ENCODE results near the gene MLC1. TPM values are rescaled to one million over a fixed set of nuclear protein-coding genes. Genes with fewer than 3 reads are reported as not detected.

MLC1 gene
- total and polyA plus RNA-seq, 2 of the 4 experiments (the other 2 are of a cell fraction), result 0.10 TPM; not detected in 1

DNA sequence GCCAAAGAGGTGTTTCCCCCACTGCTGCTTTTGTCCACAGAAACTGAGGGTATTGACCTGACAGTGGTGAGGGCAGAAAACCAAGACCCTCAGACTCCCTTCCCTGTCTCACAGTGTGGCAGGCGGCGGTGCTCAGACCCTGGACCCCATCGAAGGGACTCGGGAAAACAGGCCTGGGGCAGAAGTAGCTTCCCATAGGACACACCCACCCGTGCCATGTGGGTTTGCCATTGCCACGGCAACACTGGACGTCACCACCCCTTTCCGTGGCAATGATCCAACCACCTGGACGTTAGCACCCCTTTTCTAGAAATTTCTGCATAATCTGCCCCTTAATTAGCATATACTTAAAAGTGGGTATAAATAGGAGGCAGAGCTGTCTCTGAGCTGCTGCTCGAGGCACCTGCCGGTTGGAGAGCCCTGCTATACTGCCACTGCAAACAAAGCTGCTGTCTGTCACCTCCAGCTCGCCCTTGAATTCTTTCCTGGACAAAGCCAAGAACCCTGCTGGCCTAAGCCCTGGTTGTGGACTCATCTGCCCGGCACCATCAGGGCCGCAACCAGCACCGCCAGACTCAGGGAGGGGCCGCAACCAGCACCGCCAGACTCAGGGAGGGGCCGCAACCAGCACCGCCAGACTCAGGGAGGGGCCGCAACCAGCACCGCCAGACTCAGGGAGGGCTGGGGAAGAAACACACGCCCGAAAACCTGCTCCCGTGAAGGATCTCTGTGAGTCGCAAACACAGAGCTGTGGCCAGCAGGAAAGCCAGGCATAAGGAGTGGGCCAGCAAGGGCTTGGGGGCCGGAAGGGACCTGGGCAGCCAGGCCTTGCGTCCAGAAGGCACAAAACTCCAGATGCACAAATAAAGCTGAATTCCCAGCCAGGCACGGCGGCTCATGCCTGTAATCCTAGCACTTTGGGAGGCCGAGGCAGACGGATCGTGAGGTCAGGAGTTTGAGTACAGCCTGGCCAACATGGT is 10.4 kb downstream of the MLC1 start (continued):
- TF ChIP-seq MAFK (IDR thresholded peaks at IDR 0.05; ENCODE audit: low read depth, low read length), result no peak
- TF ChIP-seq CHD1 (IDR thresholded peaks at IDR 0.05; ENCODE audit: low read depth, low read length), result no peak

- no peak overlapping the region for H3K4ac ChIP-seq (ENCODE audit: low read depth, low read length)
- POLR2A ChIA-PET (ENCODE audit: unreplicated experiment), result no interaction called here
- no peak overlapping the region for H2BK120ac ChIP-seq (ENCODE audit: low read depth, low read length)
- no peak overlapping the region for H4K91ac ChIP-seq (ENCODE audit: insufficient read depth, low read depth, low read length)
- no peak overlapping the region for H4K5ac ChIP-seq (ENCODE audit: low read depth, low read length)
- no TSS peak for BruUV-seq (replicated peaks)
- H3K79me1 ChIP-seq (ENCODE audit: low read depth in 1 of 2, low read length in 2 of 2), result no peaks in the 10 kb centered on the region
- no peak for DNase-seq
- H4K20me1 ChIP-seq (ENCODE audit: insufficient read depth, low read length), result no peaks in the 10 kb centered on the region
- no peak overlapping the region for H2AK5ac ChIP-seq (ENCODE audit: low read depth, low read length)
- in situ Hi-C loops (cut with MboI; ENCODE audit: low sequenced_read_pairs), result no loop called here
- H2BK15ac ChIP-seq (ENCODE audit: low read depth, low read length), result no peak overlapping the region
- H3K9me1 ChIP-seq (ENCODE audit: insufficient read depth, low read length), result no peaks in the 10 kb centered on the region
- H2BK20ac ChIP-seq (ENCODE audit: low read depth, low read length), result no peak overlapping the region
- H3K9ac ChIP-seq (ENCODE audit: low read depth, low read length), result no peak overlapping the region
- intact Hi-C loops (cut with micrococcal nuclease), result no loop called here
- H3K27ac ChIP-seq (ENCODE audit: insufficient read depth, low read length), result no peak overlapping the region
- H3K18ac ChIP-seq (ENCODE audit: low read depth, low read length), result no peak overlapping the region
- H2AFZ ChIP-seq (replicated peaks; ENCODE audit: low read length, poor library complexity), result no peak overlapping the region
- 72% methylated on average over 8 of the region's 17 CpGs; no CpG with 5 or more reads in 1 of the 2 experiments for WGBS, 2 experiments (ENCODE audit: extremely low coverage in 2 of 2, insufficient read length in 1 of 2)
- H3K56ac ChIP-seq (ENCODE audit: extremely low read depth, insufficient read depth, low read length), result no peak overlapping the region
- dilution Hi-C loops (cut with HindIII; ENCODE audit: low sequenced_read_pairs, unreplicated experiment), result no loop called here
- H3K4me2 ChIP-seq (ENCODE audit: low read depth, low read length), result no peak overlapping the region
- H2AK9ac ChIP-seq (replicated peaks; ENCODE audit: low read depth, low read length, poor library complexity), result no peak overlapping the region
- CTCF ChIA-PET, result no interaction called here
- H2BK5ac ChIP-seq (ENCODE audit: low read depth, low read length, poor library complexity, severe bottlenecking), result no peak overlapping the region
- no peaks in the 10 kb centered on the region for H3K9me3 ChIP-seq (ENCODE audit: control insufficient read depth, insufficient read depth, low read length)
- no peak overlapping the region for H3K23ac ChIP-seq (ENCODE audit: low read depth, low read length)
- H4K8ac ChIP-seq (ENCODE audit: low read depth in 2 of 2, low read length in 2 of 2), result no peak overlapping the region
- no peaks in the 10 kb centered on the region; the same call in 1 of the 2 replicates for H3K4me1 ChIP-seq (ENCODE audit: control insufficient read depth, insufficient read depth, low read length)
- no peak for ATAC-seq (ENCODE audit: low read depth)
- H3K27me3 ChIP-seq (ENCODE audit: control insufficient read depth, insufficient read depth, low read length), result peaks cover 3% of the 10 kb centered on the region; the same call in 1 of the 2 replicates
- no peak overlapping the region for H3K4me3 ChIP-seq (ENCODE audit: insufficient read depth, low read depth, low read length)
- H3K14ac ChIP-seq (replicated peaks; ENCODE audit: low read depth, low read length), result no peak overlapping the region
- H3K36me3 ChIP-seq (ENCODE audit: control insufficient read depth, insufficient read depth, low read length), result no peaks in the 10 kb centered on the region
- TF ChIP-seq MXI1 (IDR thresholded peaks at IDR 0.05; ENCODE audit: borderline replicate concordance, low read depth, low read length) (no peak), MAFK (IDR thresholded peaks at IDR 0.05; ENCODE audit: low read depth, low read length) (no peak), CEBPB (IDR thresholded peaks at IDR 0.05; ENCODE audit: low read depth, low read length) (no peak), RAD21 (IDR thresholded peaks at IDR 0.05; ENCODE audit: low read length) (no peak), RFX5 (IDR thresholded peaks at IDR 0.05; ENCODE audit: low read depth, low read length) (no peak), MAZ (IDR thresholded peaks at IDR 0.05; ENCODE audit: borderline replicate concordance, low read depth, low read length) (no peak), POLR2A (IDR thresholded peaks at IDR 0.05; ENCODE audit: low read depth, low read length) (no peak), BHLHE40 (IDR thresholded peaks at IDR 0.05; ENCODE audit: low read depth, low read length) (no peak), SMC3 (IDR thresholded peaks at IDR 0.05; ENCODE audit: low read depth, low read length) (no peak), CTCF (conservative IDR thresholded peaks at IDR 0.05; ENCODE audit: low read depth, low read length) (no peak), NFE2L2 (IDR thresholded peaks at IDR 0.05; ENCODE audit: low read depth, low read length) (no peak), RCOR1 (IDR thresholded peaks at IDR 0.05; ENCODE audit: insufficient replicate concordance, low read length) (no peak), FOS (IDR thresholded peaks at IDR 0.05; ENCODE audit: low read depth, low read length) (no peak)
- TF ChIP-seq, protein P1, sequence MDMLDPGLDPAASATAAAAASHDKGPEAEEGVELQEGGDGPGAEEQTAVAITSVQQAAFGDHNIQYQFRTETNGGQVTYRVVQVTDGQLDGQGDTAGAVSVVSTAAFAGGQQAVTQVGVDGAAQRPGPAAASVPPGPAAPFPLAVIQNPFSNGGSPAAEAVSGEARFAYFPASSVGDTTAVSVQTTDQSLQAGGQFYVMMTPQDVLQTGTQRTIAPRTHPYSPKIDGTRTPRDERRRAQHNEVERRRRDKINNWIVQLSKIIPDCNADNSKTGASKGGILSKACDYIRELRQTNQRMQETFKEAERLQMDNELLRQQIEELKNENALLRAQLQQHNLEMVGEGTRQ (IDR thresholded peaks at IDR 0.05; ENCODE audit: low read depth, low read length), result no peak
Measured at GRCh38 chr22:50074056-50074455, 11.2 kb downstream of the MLC1 start.
